RPMI7951 (cell line): ENCODE measurements around the gene DICER1. TPM values are rescaled to one million over a fixed set of nuclear protein-coding genes. Genes with fewer than 3 reads are reported as not detected.

Experiments
- DNase-seq: peaks from one replicate; pipeline ENCODE4 v3.0.0-alpha.2; 2012; ENCODE audit warnings: low read depth
- total RNA-seq: library from RNA; depleted of rRNA; stranded (reverse); fragments of >200 nt; shearing (Covaris generic); gene quantifications from 2 replicates; pipeline ENCODE4 v1.2.3, GENCODE V29; 2014; rRNA removed

DICER1 gene
- total RNA-seq, 1 experiment from 2014 or later: 34.2 TPM

DNA sequence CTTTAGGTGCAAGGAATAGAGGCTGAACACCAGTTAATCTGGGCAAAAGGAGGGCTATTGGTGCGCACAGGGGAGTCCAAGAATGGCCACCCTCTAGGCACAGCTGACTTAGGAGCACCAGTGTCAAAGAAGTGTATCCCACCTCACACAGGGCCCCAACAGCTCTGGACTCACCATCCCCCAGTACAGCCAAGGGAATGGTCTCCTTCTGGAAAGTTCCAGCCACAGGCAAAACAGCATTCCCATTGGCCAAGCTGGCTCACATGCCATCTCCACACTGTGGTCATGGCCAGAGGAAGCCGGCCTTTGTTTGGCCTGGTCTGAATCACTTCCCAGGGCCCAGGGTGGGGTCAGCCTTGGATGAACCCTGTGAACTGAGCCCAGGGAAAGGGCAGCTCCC lies 120.1 kb downstream of the DICER1 start:
- no peak for DNase-seq

Other genes starting within 250 kb of the DICER1 start
- 0.59 and 0.72 TPM in 2 replicates for gene CLMN, start 162.4 kb upstream of the DICER1 start, total RNA-seq